Measurements from ENCODE around the gene TAS2R1.

- no peak for TF ChIP-seq POLR2A (IDR thresholded peaks at IDR 0.05)
- TF ChIP-seq, protein P1, sequence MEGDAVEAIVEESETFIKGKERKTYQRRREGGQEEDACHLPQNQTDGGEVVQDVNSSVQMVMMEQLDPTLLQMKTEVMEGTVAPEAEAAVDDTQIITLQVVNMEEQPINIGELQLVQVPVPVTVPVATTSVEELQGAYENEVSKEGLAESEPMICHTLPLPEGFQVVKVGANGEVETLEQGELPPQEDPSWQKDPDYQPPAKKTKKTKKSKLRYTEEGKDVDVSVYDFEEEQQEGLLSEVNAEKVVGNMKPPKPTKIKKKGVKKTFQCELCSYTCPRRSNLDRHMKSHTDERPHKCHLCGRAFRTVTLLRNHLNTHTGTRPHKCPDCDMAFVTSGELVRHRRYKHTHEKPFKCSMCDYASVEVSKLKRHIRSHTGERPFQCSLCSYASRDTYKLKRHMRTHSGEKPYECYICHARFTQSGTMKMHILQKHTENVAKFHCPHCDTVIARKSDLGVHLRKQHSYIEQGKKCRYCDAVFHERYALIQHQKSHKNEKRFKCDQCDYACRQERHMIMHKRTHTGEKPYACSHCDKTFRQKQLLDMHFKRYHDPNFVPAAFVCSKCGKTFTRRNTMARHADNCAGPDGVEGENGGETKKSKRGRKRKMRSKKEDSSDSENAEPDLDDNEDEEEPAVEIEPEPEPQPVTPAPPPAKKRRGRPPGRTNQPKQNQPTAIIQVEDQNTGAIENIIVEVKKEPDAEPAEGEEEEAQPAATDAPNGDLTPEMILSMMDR (IDR thresholded peaks at IDR 0.05): no peak
Measured at GRCh38 chr5:9653811-9654210, 23.7 kb upstream of the TAS2R1 start.

Data from vagina (tissue), 2 donors.